Liver (tissue), 9 donors: ENCODE results near the gene MRPS7. TPM values are rescaled to one million over a fixed set of nuclear protein-coding genes. Genes with fewer than 3 reads are reported as not detected.

Experiments
- DNase-seq: peaks from one replicate; pipeline ENCODE4 v3.0.0-alpha.2; 2017; ENCODE audit warnings: low spot score
- H3K27ac ChIP-seq, 2 donors: one replicate each; pipeline ENCODE4 v1.7.0; 2013; ENCODE audit warnings: inconsistent platforms in 2 of 2, low read length in 2 of 2, control low read depth in 1 of 2, low read depth in 1 of 2, mild to moderate bottlenecking in 1 of 2
- H3K27me3 ChIP-seq, 4 donors: one replicate each; pipeline versions ENCODE4 v1.6.1 to v1.7.0; 2013; ENCODE audit warnings: low read length in 3 of 4, inconsistent platforms in 1 of 4, mild to moderate bottlenecking in 1 of 4, moderate library complexity in 1 of 4; ENCODE audit not compliant: control insufficient read depth in 4 of 4, insufficient read depth in 4 of 4
- H3K36me3 ChIP-seq, 4 donors: one replicate each; pipeline versions ENCODE4 v1.6.1 to v1.7.0; 2013; ENCODE audit warnings: low read length in 3 of 4, mild to moderate bottlenecking in 3 of 4, low read depth in 1 of 4, moderate library complexity in 1 of 4; ENCODE audit not compliant: control insufficient read depth in 4 of 4, insufficient read depth in 3 of 4
- H3K4me1 ChIP-seq, 4 donors: one replicate each; pipeline versions ENCODE4 v1.6.1 to v1.7.0; 2013; ENCODE audit warnings: low read length in 3 of 4, mild to moderate bottlenecking in 3 of 4, moderate library complexity in 1 of 4; ENCODE audit not compliant: control insufficient read depth in 4 of 4, insufficient read depth in 4 of 4
- H3K4me3 ChIP-seq, 3 donors: one replicate each; pipeline versions ENCODE4 v1.6.1 to v1.7.0; 2013; ENCODE audit warnings: low read length in 3 of 3, control low read depth in 1 of 3, low read depth in 1 of 3, mild to moderate bottlenecking in 1 of 3
- H3K9ac ChIP-seq, 2 donors: one replicate each; pipeline ENCODE4 v1.7.0; 2013; ENCODE audit warnings: low read length in 2 of 2, mild to moderate bottlenecking in 2 of 2, moderate library complexity in 2 of 2, control low read depth in 1 of 2, low read depth in 1 of 2
- H3K9me3 ChIP-seq, 4 donors: one replicate each; pipeline versions ENCODE4 v1.6.1 to v1.7.0; 2013; ENCODE audit warnings: low read length in 3 of 4; ENCODE audit not compliant: control insufficient read depth in 4 of 4
- EGR1 ChIP-seq, 2 donors: IDR thresholded peaks; 2 replicates each; pipeline ENCODE4 v1.6.1; 2016 to 2018; ENCODE audit warnings: antibody characterized with exemption in 2 of 2, low read depth in 2 of 2
- GABPA ChIP-seq, 2 donors: IDR thresholded peaks in 1 of 2; conservative IDR thresholded peaks in 1 of 2; 2 replicates each; pipeline ENCODE4 v1.6.1; 2016; ENCODE audit warnings: antibody characterized with exemption in 2 of 2, mild to moderate bottlenecking in 1 of 2, moderate library complexity in 1 of 2
- SP1 ChIP-seq: IDR thresholded peaks from 2 replicates; pipeline ENCODE4 v1.6.1; 2018; ENCODE audit warnings: antibody characterized with exemption, mild to moderate bottlenecking
- TAF1 ChIP-seq: conservative IDR thresholded peaks from 2 replicates; pipeline ENCODE4 v1.6.1; 2016; ENCODE audit warnings: antibody characterized with exemption, mild to moderate bottlenecking
- ZBTB33 ChIP-seq: IDR thresholded peaks from 2 replicates; pipeline ENCODE4 v1.6.1; 2016; ENCODE audit warnings: antibody characterized with exemption
- WGBS: extraction: QIAGEN DNeasy Blood & Tissue Kit; methylation state at CpG from one replicate; pipeline ENCODE4 v1.1.7; 2013; 5-methylcytosine and 5-hydroxymethylcytosine counted together
- polyA plus RNA-seq, 2 donors: library from polyadenylated mRNA; stranded (reverse) in 1 of 2; unstranded in 1 of 2; fragments of 200-250 nt in 1 of 2; fragments of >200 nt in 1 of 2; fragmentation: Nextera tagmentation in 1 of 2; extraction: Ambion mirVana in 1 of 2; gene quantifications; one replicate each; pipeline versions ENCODE4 v1.2.1 to v1.2.3, GENCODE V29; 2013 to 2015
- total RNA-seq, 2 donors: library from RNA; depleted of rRNA; stranded (reverse); fragments of >200 nt; gene quantifications; one replicate each; pipeline ENCODE4 v1.2.3, GENCODE V29; 2014
- donor health status: healthy.
- donor health status: healthy.
- donor health status: healthy.
- donor health status: healthy.
- donor health status: healthy.

Gene MRPS7
- total and polyA plus RNA-seq, 4 donors, result 24.1 to 58.9 (median 39.4) TPM

- Histone ChIP-seq H3K27me3 (no peaks in the 10 kb centered on the region), H3K4me1 (peaks cover 0 to 12% (median 5%) of the 10 kb centered on the region in 4 donors), H3K27ac (no peak overlapping the region), H3K9ac (no peak overlapping the region), H3K4me3 (no peak overlapping the region), H3K36me3 (peaks cover 1 to 21% (median 8%) of the 10 kb centered on the region in 4 donors), H3K9me3 (no peaks in the 10 kb centered on the region)
- TF ChIP-seq EGR1 (IDR thresholded peaks at IDR 0.05; ENCODE audit: low read depth in 2 of 2), result no peak
- no peak for TF ChIP-seq GABPA (IDR thresholded peaks at IDR 0.05 in 1 of 2, conservative IDR thresholded peaks at IDR 0.05 in 1 of 2)
- TF ChIP-seq TAF1, result no peak
- no peak for TF ChIP-seq SP1
- TF ChIP-seq ZBTB33, result no peak
- WGBS, result 85% methylated on average over 19 of the region's 19 CpGs
- no peak for DNase-seq
Observed at GRCh38 chr17:75315541-75316243, 54.0 kb downstream of the MRPS7 start.

Other genes with a start within 250 kb of the MRPS7 start
- 10 to 100 TPM; 20.5 to 29.9 TPM for gene MRPL58, start 249.2 kb upstream of the MRPS7 start, total RNA-seq
- 10 to 100 TPM; 36.9 to 47.0 TPM for gene MRPL58, start 249.2 kb upstream of the MRPS7 start, polyA plus RNA-seq
- 100 to 1,000 TPM; 102 to 128 TPM for gene ATP5PD, start 214.9 kb upstream of the MRPS7 start, total RNA-seq
- gene ATP5PD, start 214.9 kb upstream of the MRPS7 start, polyA plus RNA-seq, result 100 to 1,000 TPM; 241 to 378 TPM
- 1 to 10 TPM; 5.6 to 8.2 TPM for gene KCTD2, start 214.7 kb upstream of the MRPS7 start, total RNA-seq
- gene KCTD2, start 214.7 kb upstream of the MRPS7 start, polyA plus RNA-seq, result 1 to 10 TPM; 2.4 to 7.1 TPM
- gene SLC16A5, start 173.9 kb upstream of the MRPS7 start, total RNA-seq, result 1 to 10 TPM; 3.0 to 4.5 TPM
- gene SLC16A5, start 173.9 kb upstream of the MRPS7 start, polyA plus RNA-seq, result 1 to 10 TPM; 1.0 to 2.1 TPM
- gene ARMC7, start 151.9 kb upstream of the MRPS7 start, total RNA-seq, result 1 to 10 TPM; 1.7 to 3.1 TPM
- gene ARMC7, start 151.9 kb upstream of the MRPS7 start, polyA plus RNA-seq, result 1 to 10 TPM; 4.3 to 6.6 TPM
- gene NT5C, start 130.1 kb upstream of the MRPS7 start, total RNA-seq, result 10 to 100 TPM; 13.6 to 27.2 TPM
- 10 to 100 TPM; 22.5 to 26.4 TPM for gene NT5C, start 130.1 kb upstream of the MRPS7 start, polyA plus RNA-seq
- gene JPT1, start 107.4 kb upstream of the MRPS7 start, total RNA-seq, result 10 to 100 TPM; 20.5 to 47.8 TPM
- 10 to 100 TPM; 41.1 to 46.8 TPM for gene JPT1, start 107.4 kb upstream of the MRPS7 start, polyA plus RNA-seq
- 10 to 100 TPM; 20.9 to 79.0 TPM for gene SUMO2, start 78.9 kb upstream of the MRPS7 start, total RNA-seq
- gene SUMO2, start 78.9 kb upstream of the MRPS7 start, polyA plus RNA-seq, result 100 to 1,000 TPM in 1 of 2 donors, 10 to 100 TPM in 1; 22.0 to 160 TPM
- gene NUP85, start 56.2 kb upstream of the MRPS7 start, total RNA-seq, result 10 to 100 TPM; 27.9 to 36.3 TPM
- 10 to 100 TPM; 15.2 to 31.2 TPM for gene NUP85, start 56.2 kb upstream of the MRPS7 start, polyA plus RNA-seq
- gene GGA3, start 273 bp upstream of the MRPS7 start, total RNA-seq, result 10 to 100 TPM in 1 of 2 donors, 1 to 10 TPM in 1; 8.8 to 17.3 TPM
- 1 to 10 TPM; 4.6 to 9.5 TPM for gene GGA3, start 273 bp upstream of the MRPS7 start, polyA plus RNA-seq
- gene MIF4GD, start 9.4 kb downstream of the MRPS7 start, total RNA-seq, result 1 to 10 TPM; 6.2 to 8.6 TPM
- gene MIF4GD, start 9.4 kb downstream of the MRPS7 start, polyA plus RNA-seq, result 10 to 100 TPM; 10.8 to 13.6 TPM
- gene SLC25A19, start 27.6 kb downstream of the MRPS7 start, total RNA-seq, result 1 to 10 TPM; 8.0 to 9.5 TPM
- gene SLC25A19, start 27.6 kb downstream of the MRPS7 start, polyA plus RNA-seq, result 1 to 10 TPM; 4.7 to 5.2 TPM
- gene GRB2, start 143.8 kb downstream of the MRPS7 start, total RNA-seq, result 10 to 100 TPM; 49.3 to 91.8 TPM
- gene GRB2, start 143.8 kb downstream of the MRPS7 start, polyA plus RNA-seq, result 10 to 100 TPM; 36.0 to 49.9 TPM
- gene TMEM94, start 194.8 kb downstream of the MRPS7 start, total RNA-seq, result 10 to 100 TPM; 19.2 to 31.0 TPM
- 10 to 100 TPM; 15.6 to 20.9 TPM for gene TMEM94, start 194.8 kb downstream of the MRPS7 start, polyA plus RNA-seq